KMS-11 (cell line): ENCODE results near the gene KCTD8.

Source experiments
- H2AFZ ChIP-seq: fragments of 200-600 bp; sonication (generic); 2 replicates; pipeline ENCODE4 v1.6.1; 2016; ENCODE audit warnings: antibody characterized with exemption, mixed run types, low read depth
- H3K27ac ChIP-seq: fragments of 200-600 bp; sonication (generic); 2 replicates; pipeline ENCODE4 v1.6.1; 2016; ENCODE audit warnings: mild to moderate bottlenecking, mixed run types
- H3K27me3 ChIP-seq: fragments of 200-600 bp; sonication (generic); 2 replicates; pipeline ENCODE4 v1.6.1; 2017; ENCODE audit warnings: mild to moderate bottlenecking, low read depth, mixed run types, moderate library complexity; ENCODE audit not compliant: insufficient read depth
- H3K36me3 ChIP-seq: fragments of 200-600 bp; sonication (generic); 2 replicates; pipeline ENCODE4 v1.6.1; 2017; ENCODE audit warnings: mild to moderate bottlenecking, mixed run types; ENCODE audit not compliant: insufficient read depth
- H3K4me1 ChIP-seq: fragments of 200-600 bp; sonication (generic); 2 replicates; pipeline ENCODE4 v1.6.1; 2016; ENCODE audit warnings: mild to moderate bottlenecking, low read depth, mixed run types; ENCODE audit not compliant: poor library complexity, severe bottlenecking
- H3K4me2 ChIP-seq: fragments of 200-600 bp; sonication (generic); 2 replicates; pipeline ENCODE4 v1.7.0; 2016; ENCODE audit warnings: mild to moderate bottlenecking, mixed run types
- H3K4me3 ChIP-seq: fragments of 200-600 bp; sonication (generic); IDR thresholded peaks from 2 replicates; pipeline ENCODE4 v1.6.1; 2017; ENCODE audit warnings: low read depth, low read length, mixed read lengths; ENCODE audit not compliant: insufficient read depth
- H3K79me2 ChIP-seq: fragments of 200-600 bp; sonication (generic); 2 replicates; pipeline ENCODE4 v1.6.1; 2016; ENCODE audit warnings: low read depth, mixed run types; ENCODE audit not compliant: insufficient read depth
- H3K9ac ChIP-seq: fragments of 200-600 bp; sonication (generic); 2 replicates; pipeline ENCODE4 v1.6.1; 2016; ENCODE audit warnings: mild to moderate bottlenecking, mixed run types
- H4K20me1 ChIP-seq: fragments of 200-600 bp; sonication (generic); 2 replicates; pipeline ENCODE4 v1.6.1; 2016; ENCODE audit warnings: mild to moderate bottlenecking, mixed run types; ENCODE audit not compliant: insufficient read depth
- TF ChIP-seq, protein P1 (sequence below): fragments of 200-600 bp; sonication (generic); conservative IDR thresholded peaks from 2 replicates; pipeline ENCODE4 v1.6.1; 2017; ENCODE audit warnings: low read depth, mild to moderate bottlenecking, antibody characterized with exemption, low read length, moderate library complexity, mixed read lengths

KCTD8 gene

DNA sequence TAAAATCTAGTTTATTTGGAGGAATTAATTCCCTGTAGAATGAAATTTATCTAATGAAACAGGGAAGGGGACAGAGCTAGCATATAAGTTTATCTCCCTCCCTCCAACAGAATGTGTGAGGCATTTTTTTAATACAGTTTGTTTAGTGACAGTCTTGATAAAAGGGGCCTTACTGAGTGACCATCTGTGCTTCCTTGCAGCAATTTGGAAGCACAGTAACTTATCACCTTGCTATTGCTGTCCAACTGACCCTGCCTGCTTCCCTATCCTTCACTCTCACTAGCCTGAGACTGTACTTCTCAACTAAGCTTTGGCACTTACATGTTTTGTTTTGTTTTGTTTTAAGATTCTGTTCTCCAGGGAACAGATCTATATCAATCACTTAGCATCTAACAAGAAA, 31.1 kb upstream of the KCTD8 start:
- H3K27me3 ChIP-seq: no peaks in the 10 kb centered on the region
- H3K27ac ChIP-seq: no peak overlapping the region
- TF ChIP-seq, protein P1, sequence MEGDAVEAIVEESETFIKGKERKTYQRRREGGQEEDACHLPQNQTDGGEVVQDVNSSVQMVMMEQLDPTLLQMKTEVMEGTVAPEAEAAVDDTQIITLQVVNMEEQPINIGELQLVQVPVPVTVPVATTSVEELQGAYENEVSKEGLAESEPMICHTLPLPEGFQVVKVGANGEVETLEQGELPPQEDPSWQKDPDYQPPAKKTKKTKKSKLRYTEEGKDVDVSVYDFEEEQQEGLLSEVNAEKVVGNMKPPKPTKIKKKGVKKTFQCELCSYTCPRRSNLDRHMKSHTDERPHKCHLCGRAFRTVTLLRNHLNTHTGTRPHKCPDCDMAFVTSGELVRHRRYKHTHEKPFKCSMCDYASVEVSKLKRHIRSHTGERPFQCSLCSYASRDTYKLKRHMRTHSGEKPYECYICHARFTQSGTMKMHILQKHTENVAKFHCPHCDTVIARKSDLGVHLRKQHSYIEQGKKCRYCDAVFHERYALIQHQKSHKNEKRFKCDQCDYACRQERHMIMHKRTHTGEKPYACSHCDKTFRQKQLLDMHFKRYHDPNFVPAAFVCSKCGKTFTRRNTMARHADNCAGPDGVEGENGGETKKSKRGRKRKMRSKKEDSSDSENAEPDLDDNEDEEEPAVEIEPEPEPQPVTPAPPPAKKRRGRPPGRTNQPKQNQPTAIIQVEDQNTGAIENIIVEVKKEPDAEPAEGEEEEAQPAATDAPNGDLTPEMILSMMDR: no peak

GRCh38 chr4:44462259-44462658, 13.7 kb upstream of the KCTD8 start:
- H2AFZ ChIP-seq: no peak overlapping the region
- no peak overlapping the region for H3K27ac ChIP-seq
- H3K79me2 ChIP-seq: no peaks in the 10 kb centered on the region
- H3K4me2 ChIP-seq: no peak overlapping the region
- no peak overlapping the region for H3K4me3 ChIP-seq
- TF ChIP-seq, protein P1: no peak
- H3K27me3 ChIP-seq: no peaks in the 10 kb centered on the region
- H3K4me1 ChIP-seq: no peaks in the 10 kb centered on the region
- H3K9ac ChIP-seq: no peak overlapping the region
- no peaks in the 10 kb centered on the region for H4K20me1 ChIP-seq
- no peaks in the 10 kb centered on the region for H3K36me3 ChIP-seq

More for the DNA sequence above, 31.1 kb upstream of the KCTD8 start:
- Histone ChIP-seq H4K20me1 (no peaks in the 10 kb centered on the region), H3K4me3 (no peak overlapping the region), H3K36me3 (no peaks in the 10 kb centered on the region), H3K4me2 (no peak overlapping the region), H3K9ac (no peak overlapping the region), H3K4me1 (no peaks in the 10 kb centered on the region), H2AFZ (no peak overlapping the region), H3K79me2 (no peaks in the 10 kb centered on the region)

DNA sequence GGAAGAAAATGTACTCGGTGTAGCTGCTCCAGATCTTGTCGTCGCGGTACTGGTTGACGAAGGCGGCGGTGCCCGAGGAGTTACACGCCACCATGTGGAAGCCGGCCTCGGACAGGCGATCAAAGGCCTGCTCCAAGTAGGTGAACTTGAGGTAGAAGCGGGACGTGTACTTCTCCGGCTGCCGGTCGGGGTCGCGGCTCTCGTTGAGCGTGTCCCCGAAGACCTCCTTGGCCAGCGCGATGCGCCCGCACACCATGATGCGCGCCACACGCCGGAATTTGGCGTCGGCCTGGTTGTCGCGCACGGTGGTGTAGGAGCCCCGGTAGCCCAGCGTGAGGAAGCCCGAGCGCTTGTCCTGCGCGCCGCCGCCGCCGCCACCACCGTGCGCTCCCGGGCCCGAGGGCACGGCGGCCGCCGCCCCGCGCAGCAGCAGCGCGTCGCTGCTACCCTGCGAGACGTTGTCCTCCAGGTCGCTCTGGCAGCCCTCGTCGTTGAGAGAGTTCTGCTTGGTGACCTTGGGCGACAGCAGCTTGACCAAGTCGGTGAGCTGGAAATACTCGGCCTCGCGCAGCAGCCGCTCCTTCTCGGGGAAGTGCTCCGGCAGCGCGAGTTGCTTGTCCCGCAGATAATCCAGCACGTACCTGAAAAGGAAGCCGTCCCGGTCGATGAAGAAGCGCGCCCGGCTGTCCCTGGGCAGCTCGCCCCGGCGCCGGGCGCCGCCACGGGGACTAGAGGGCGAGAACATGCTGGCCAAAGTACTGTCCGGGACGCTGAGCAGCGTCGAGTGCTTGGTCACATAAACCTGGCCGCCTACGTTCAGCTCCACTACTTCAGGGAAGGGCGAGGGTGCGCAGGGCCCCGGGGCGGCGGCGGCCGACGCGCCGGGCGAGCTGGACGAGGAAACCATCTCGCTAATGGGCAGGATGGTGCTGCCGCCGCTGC, 775 bp downstream of the KCTD8 start:
- Histone ChIP-seq H3K27ac (peak overlapping the region; percentile 92), H3K4me2 (peak overlapping the region; percentile 47), H3K4me3 (no peak overlapping the region), H3K36me3 (no peaks in the 10 kb centered on the region), H3K4me1 (peaks cover 15% of the 10 kb centered on the region), H2AFZ (peak overlapping the region; percentile 41; the same call in 1 of the 2 replicates), H4K20me1 (no peaks in the 10 kb centered on the region), H3K9ac (peak overlapping the region; percentile 87), H3K27me3 (no peaks in the 10 kb centered on the region), H3K79me2 (peaks cover 51% of the 10 kb centered on the region)
- TF ChIP-seq, protein P1: no peak

DNA sequence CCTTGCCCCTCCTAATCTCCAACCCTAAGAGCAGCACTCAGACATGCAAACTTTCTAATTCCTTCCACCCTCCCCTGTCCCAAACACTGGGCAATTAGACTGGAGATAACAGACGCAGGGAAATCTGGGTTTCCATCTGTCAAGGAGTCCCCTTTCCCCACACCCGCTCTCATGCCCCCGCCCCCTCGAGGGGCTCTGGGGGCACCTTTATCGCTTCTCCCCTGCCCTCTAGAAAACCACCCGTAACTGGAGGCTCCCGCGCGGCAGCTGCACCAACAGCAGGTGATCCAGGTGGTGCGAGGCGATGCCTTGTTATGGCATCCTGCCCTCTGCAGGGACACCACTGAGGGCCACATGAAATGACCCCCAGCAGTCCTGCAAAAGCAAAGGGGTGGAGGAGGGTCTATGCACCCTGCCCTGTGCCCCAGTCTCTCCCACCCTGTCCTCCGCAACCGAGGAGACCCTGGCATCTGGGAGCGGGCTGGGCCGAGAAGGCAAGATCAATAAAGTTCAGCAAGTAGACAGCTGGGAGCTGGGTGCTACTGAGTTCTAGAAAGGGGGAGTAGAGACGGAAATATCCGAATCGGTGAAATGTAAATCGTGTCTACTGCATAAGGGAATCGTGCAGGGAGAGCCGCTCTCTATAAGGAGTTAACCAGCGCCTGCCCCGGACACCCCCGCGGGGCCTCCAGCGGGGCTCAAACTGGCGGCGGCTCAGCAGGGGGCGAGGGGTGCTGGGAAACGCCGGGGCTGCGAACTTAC, 1.6 kb downstream of the KCTD8 start:
- H3K79me2 ChIP-seq: peaks cover 58% of the 10 kb centered on the region
- H3K4me3 ChIP-seq: peak overlapping the region; percentile 12
- no peaks in the 10 kb centered on the region for H3K27me3 ChIP-seq
- peak overlapping the region; percentile 47; the same call in 1 of the 2 replicates for H3K4me2 ChIP-seq
- no peaks in the 10 kb centered on the region for H3K36me3 ChIP-seq
- H2AFZ ChIP-seq: peak overlapping the region; percentile 36; the same call in 1 of the 2 replicates
- peak overlapping the region; percentile 92 for H3K27ac ChIP-seq
- H3K9ac ChIP-seq: peak overlapping the region; percentile 87
- TF ChIP-seq, protein P1: no peak
- H3K4me1 ChIP-seq: peaks cover 24% of the 10 kb centered on the region
- no peaks in the 10 kb centered on the region for H4K20me1 ChIP-seq
